ENCODE data around the gene ACCSL.

- no peak for TF ChIP-seq CTCF (IDR thresholded peaks at IDR 0.05)
- no peak for TF ChIP-seq EZH2 (IDR thresholded peaks at IDR 0.05)
- no peak for TF ChIP-seq EZH2phosphoT487 (IDR thresholded peaks at IDR 0.05)
These were observed 32.2 kb upstream of the ACCSL start for GRCh38 chr11:44015624-44016007.

All from neural progenitor cell (in vitro differentiated cells).